Parathyroid adenoma (tissue), 2 donors: ENCODE results near the gene NUDT22.
A peak's percentile ranks its signal among the peaks of the same experiment; 100 is the strongest.

Experiments used
- H2AFZ ChIP-seq: fragments of 300-600 bp; sonication (generic); one replicate; pipeline ENCODE4 v1.7.0; 2017; ENCODE audit warnings: antibody characterized with exemption, mild to moderate bottlenecking
- H3K27ac ChIP-seq: fragments of 300-600 bp; sonication (generic); one replicate; pipeline ENCODE4 v1.7.0; 2017
- H3K27me3 ChIP-seq: fragments of 300-600 bp; sonication (generic); one replicate; pipeline ENCODE4 v1.7.0; 2017; ENCODE audit warnings: low read length; ENCODE audit not compliant: control insufficient read depth, insufficient read depth
- H3K36me3 ChIP-seq: fragments of 300-600 bp; sonication (generic); one replicate; pipeline ENCODE4 v1.7.0; 2017; ENCODE audit warnings: low read length; ENCODE audit not compliant: control insufficient read depth, insufficient read depth
- H3K4me1 ChIP-seq: fragments of 300-600 bp; sonication (generic); one replicate; pipeline ENCODE4 v1.7.0; 2017; ENCODE audit warnings: control low read depth
- H3K4me2 ChIP-seq: fragments of 300-600 bp; sonication (generic); one replicate; pipeline ENCODE4 v1.7.0; 2017; ENCODE audit warnings: low read length
- H3K4me3 ChIP-seq: fragments of 300-600 bp; sonication (generic); one replicate; pipeline ENCODE4 v1.7.0; 2017; ENCODE audit warnings: low read depth, low read length
- H3K79me2 ChIP-seq: fragments of 300-600 bp; sonication (generic); one replicate; pipeline ENCODE4 v1.7.0; 2017; ENCODE audit warnings: control low read depth
- H3K9ac ChIP-seq: fragments of 300-600 bp; sonication (generic); one replicate; pipeline ENCODE4 v1.7.0; 2017; ENCODE audit warnings: mild to moderate bottlenecking
- H3K9me3 ChIP-seq: fragments of 300-600 bp; sonication (generic); one replicate; pipeline ENCODE4 v1.7.0; 2017; ENCODE audit warnings: low read length; ENCODE audit not compliant: control insufficient read depth
- TF ChIP-seq, protein P1 (sequence below): fragments of 300-600 bp; sonication (generic); IDR thresholded peaks from one replicate; pipeline ENCODE4 v1.7.0; 2017; ENCODE audit warnings: antibody characterized with exemption, mild to moderate bottlenecking
- donor health status: primary hyperparathyroidism.

Gene NUDT22, protein sequence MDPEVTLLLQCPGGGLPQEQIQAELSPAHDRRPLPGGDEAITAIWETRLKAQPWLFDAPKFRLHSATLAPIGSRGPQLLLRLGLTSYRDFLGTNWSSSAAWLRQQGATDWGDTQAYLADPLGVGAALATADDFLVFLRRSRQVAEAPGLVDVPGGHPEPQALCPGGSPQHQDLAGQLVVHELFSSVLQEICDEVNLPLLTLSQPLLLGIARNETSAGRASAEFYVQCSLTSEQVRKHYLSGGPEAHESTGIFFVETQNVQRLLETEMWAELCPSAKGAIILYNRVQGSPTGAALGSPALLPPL

DNA sequence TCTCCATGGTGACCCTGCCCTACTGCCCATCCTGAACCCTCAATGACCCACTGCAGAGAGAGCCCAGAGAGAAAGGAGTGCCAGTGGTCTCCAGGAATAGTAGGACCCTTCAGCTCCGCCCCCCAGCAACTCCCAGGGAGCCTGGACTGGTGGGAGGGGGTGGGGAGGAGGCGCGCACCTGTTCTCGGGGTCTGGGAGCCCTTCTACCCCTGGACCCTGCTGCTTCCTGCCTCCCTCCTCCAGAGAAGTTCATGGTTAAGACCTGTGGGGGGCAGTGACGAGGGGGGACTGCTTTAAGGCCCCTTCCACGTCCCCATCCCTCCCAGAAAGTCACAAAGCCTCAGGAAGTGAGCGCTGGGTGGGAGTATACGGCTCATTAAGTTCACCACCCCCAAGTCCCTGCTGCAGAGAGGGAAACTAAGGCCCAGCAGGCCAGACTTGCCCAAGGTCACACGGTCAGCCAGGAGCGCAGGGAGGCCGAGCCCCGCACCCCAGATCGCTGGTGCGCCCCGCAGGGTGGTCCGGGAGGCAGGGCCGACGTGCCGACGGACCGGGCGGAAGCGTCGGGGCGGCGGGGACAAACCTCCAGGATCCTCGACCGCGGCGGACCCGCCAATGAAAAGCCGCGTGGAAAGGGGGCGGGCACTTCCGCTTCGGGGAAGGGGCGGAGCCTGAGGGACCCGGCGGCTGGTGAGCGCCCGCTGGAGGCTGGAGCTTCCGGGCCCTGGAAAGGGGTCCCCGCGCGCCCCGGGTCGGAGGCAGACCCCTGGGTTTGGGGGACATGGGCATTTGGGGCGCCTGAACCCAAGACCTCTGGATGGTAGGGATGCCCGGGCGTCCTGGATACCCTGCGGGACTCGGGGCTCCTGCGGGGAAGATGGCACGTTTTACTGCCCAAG, at the start of gene NUDT22, which contains the start of gene TRPT1:
Gene NUDT22 (plus strand): TSS at position 667 of the 899 bp plus-strand sequence. CDS start 379 bp downstream, outside the sequence.
Gene TRPT1 (minus strand): TSS at position 579 of the 899 bp plus-strand sequence. CDS start 326 bp downstream, at position 253.
- H2AFZ ChIP-seq, result peak within 1 kb of the TSS; percentile 84
- peak within 1 kb of the TSS; percentile 53 for H3K9ac ChIP-seq
- peak within 1 kb of the TSS; percentile 85 for H3K4me3 ChIP-seq
- H3K36me3 ChIP-seq, result no peaks in the 10 kb centered on the region
- TF ChIP-seq, protein P1, sequence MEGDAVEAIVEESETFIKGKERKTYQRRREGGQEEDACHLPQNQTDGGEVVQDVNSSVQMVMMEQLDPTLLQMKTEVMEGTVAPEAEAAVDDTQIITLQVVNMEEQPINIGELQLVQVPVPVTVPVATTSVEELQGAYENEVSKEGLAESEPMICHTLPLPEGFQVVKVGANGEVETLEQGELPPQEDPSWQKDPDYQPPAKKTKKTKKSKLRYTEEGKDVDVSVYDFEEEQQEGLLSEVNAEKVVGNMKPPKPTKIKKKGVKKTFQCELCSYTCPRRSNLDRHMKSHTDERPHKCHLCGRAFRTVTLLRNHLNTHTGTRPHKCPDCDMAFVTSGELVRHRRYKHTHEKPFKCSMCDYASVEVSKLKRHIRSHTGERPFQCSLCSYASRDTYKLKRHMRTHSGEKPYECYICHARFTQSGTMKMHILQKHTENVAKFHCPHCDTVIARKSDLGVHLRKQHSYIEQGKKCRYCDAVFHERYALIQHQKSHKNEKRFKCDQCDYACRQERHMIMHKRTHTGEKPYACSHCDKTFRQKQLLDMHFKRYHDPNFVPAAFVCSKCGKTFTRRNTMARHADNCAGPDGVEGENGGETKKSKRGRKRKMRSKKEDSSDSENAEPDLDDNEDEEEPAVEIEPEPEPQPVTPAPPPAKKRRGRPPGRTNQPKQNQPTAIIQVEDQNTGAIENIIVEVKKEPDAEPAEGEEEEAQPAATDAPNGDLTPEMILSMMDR, result no peak
- no peaks in the 10 kb centered on the region for H3K79me2 ChIP-seq
- H3K27ac ChIP-seq, result peak within 1 kb of the TSS; percentile 67
- H3K4me2 ChIP-seq, result peak within 1 kb of the TSS; percentile 94
- no peaks in the 10 kb centered on the region for H3K9me3 ChIP-seq
- H3K27me3 ChIP-seq, result no peaks in the 10 kb centered on the region
- peaks cover 7% of the 10 kb centered on the region for H3K4me1 ChIP-seq

DNA sequence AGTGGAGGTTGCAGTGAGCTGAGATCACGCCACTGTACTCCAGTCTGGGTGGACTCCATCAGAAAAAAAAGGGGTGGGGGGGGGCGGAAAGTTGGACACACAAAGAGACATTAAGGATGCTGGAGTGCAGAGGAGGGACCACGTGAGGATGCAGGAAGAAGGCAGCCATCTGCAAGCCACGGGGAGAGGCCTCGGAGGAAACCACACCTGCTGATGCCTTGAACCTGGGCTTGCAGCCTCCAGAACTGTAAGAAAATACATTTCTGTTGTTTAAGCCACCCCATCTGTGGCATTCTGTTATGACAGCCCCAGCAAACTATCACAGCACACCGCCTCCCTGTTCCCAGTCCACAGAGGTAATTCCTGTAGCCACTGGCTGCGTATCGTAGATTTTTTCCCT, 49.3 kb upstream of the NUDT22 start:
- no peak overlapping the region for H3K4me2 ChIP-seq
- no peak overlapping the region for H3K9ac ChIP-seq
- no peaks in the 10 kb centered on the region for H3K79me2 ChIP-seq
- peaks cover 4% of the 10 kb centered on the region for H3K4me1 ChIP-seq
- H3K4me3 ChIP-seq, result no peak overlapping the region
- no peaks in the 10 kb centered on the region for H3K36me3 ChIP-seq
- H3K27me3 ChIP-seq, result no peaks in the 10 kb centered on the region
- TF ChIP-seq, protein P1, result no peak
- no peaks in the 10 kb centered on the region for H3K9me3 ChIP-seq
- H3K27ac ChIP-seq, result no peak overlapping the region
- no peak overlapping the region for H2AFZ ChIP-seq

DNA sequence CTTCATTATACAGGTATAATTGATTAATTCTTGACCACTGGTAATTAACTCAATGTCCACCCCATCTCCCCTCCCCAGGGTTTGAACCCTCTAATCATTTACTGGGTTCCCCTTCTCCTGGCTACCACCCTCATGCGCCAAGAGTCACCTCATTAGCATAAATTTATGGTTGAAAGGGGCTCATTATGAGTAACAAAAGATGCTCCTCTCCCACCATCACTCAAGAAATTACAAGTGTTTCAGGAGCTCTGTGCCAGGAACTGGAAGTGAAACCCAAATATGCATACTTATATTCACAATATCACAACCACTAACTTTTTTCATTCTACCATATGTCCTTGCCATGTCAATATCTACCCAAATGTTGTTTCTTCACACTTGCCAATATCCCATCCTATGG, 47.9 kb upstream of the NUDT22 start:
- Histone ChIP-seq H3K79me2 (no peaks in the 10 kb centered on the region), H3K9ac (no peak overlapping the region), H2AFZ (no peak overlapping the region), H3K4me1 (peaks cover 4% of the 10 kb centered on the region), H3K36me3 (no peaks in the 10 kb centered on the region), H3K4me2 (no peak overlapping the region), H3K4me3 (no peak overlapping the region), H3K27me3 (no peaks in the 10 kb centered on the region), H3K27ac (no peak overlapping the region), H3K9me3 (no peaks in the 10 kb centered on the region)
- TF ChIP-seq, protein P1, result no peak

DNA sequence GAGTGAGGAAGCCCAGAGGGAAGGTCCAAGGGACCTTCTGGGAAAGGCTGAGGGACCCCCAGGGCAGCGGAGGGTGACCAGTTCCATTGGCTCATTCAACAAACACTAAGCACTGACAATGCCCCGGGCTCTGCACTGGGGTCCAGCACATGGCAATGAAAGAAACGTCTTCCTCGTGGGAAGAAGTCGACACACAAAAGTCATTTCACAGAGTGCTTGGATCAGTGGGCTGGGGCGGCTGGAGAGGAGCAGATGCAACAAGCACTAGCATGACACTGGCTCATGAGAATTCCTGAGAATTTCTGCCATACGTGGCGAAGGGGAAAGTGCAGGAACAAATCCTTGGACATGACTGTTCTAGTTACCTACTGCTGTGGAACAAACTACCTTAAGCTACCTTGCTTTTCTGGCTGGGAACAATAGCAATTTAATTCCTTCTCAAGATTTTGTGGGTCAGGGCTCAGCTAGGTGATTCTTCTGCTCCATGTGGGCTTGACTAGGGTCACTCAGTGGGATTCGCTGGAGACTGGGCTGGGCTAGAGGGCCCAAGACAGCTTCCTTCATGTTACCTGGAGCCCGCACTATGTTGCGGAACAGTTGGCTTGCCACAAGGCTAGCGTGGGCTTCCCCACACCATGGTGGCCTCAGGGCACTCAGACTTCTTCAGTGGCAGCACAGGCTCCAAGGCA, 47.0 kb upstream of the NUDT22 start:
- Histone ChIP-seq H3K27ac (no peak overlapping the region), H3K9me3 (no peaks in the 10 kb centered on the region), H3K9ac (no peak overlapping the region), H3K27me3 (no peaks in the 10 kb centered on the region), H3K4me2 (no peak overlapping the region), H3K4me3 (no peak overlapping the region), H3K4me1 (peaks cover 4% of the 10 kb centered on the region), H2AFZ (no peak overlapping the region), H3K36me3 (no peaks in the 10 kb centered on the region), H3K79me2 (no peaks in the 10 kb centered on the region)
- TF ChIP-seq, protein P1, result no peak
